Osteoblast (primary cell): ENCODE results near the gene ANKRD7. TPM values are rescaled to one million over a fixed set of nuclear protein-coding genes. Genes with fewer than 3 reads are reported as not detected.

ENCODE experiments used
- DNase-seq: peaks from one replicate; pipeline ENCODE4 v3.0.0; 2011; ENCODE audit warnings: low spot score, mixed read lengths; ENCODE audit not compliant: insufficient read length; ENCODE audit errors: missing footprints
- H2AFZ ChIP-seq: 2 replicates; pipeline ENCODE4 v1.6.0; 2011; ENCODE audit warnings: mild to moderate bottlenecking, low read length
- H3K27ac ChIP-seq: 2 replicates; pipeline ENCODE4 v1.5.1; 2011; ENCODE audit warnings: mild to moderate bottlenecking, low read depth, low read length, moderate library complexity
- H3K27me3 ChIP-seq: 2 replicates; pipeline ENCODE4 v1.6.0; 2012; ENCODE audit warnings: mild to moderate bottlenecking, control low read depth, inconsistent platforms, low read length, moderate library complexity; ENCODE audit not compliant: insufficient read depth
- H3K36me3 ChIP-seq: 2 replicates; pipeline ENCODE4 v1.5.1; 2011; ENCODE audit warnings: mild to moderate bottlenecking, low read length, control low read depth, moderate library complexity; ENCODE audit not compliant: insufficient read depth
- H3K4me1 ChIP-seq: 2 replicates; pipeline ENCODE4 v1.5.1; 2011; ENCODE audit warnings: mild to moderate bottlenecking, low read length, control low read depth, moderate library complexity; ENCODE audit not compliant: insufficient read depth
- H3K4me2 ChIP-seq: 2 replicates; pipeline ENCODE4 v1.6.0; 2011; ENCODE audit warnings: mild to moderate bottlenecking, low read length; ENCODE audit not compliant: insufficient read depth
- H3K4me3 ChIP-seq: fragments of 200-600 bp; sonication (generic); 3 replicates; pipeline ENCODE4 v1.5.1; 2012; ENCODE audit warnings: mild to moderate bottlenecking, low read length, inconsistent platforms; ENCODE audit not compliant: insufficient read depth
- H3K79me2 ChIP-seq: 2 replicates; pipeline ENCODE4 v1.6.0; 2012; ENCODE audit warnings: mild to moderate bottlenecking, low read length, control low read depth, inconsistent platforms; ENCODE audit not compliant: insufficient read depth
- H3K9me3 ChIP-seq: 2 replicates; pipeline ENCODE4 v1.5.1; 2011; ENCODE audit warnings: low read depth, low read length, control low read depth
- H4K20me1 ChIP-seq: 2 replicates; pipeline ENCODE4 v1.6.0; 2012; ENCODE audit warnings: mild to moderate bottlenecking, low read length, control low read depth; ENCODE audit not compliant: insufficient read depth
- CTCF ChIP-seq: IDR thresholded peaks from 2 replicates; pipeline ENCODE4 v1.5.1; 2011; ENCODE audit warnings: mild to moderate bottlenecking, low read depth, low read length, moderate library complexity; ENCODE audit errors: extremely low read depth
- total RNA-seq: library from RNA; depleted of rRNA; stranded (reverse); fragments of >200 nt; gene quantifications from 2 replicates; pipeline ENCODE4 v1.2.3, GENCODE V29; 2012

The ANKRD7 gene
- total RNA-seq, 1 donor: 3.3 TPM

- no peaks in the 10 kb centered on the region for H4K20me1 ChIP-seq
- no peaks in the 10 kb centered on the region for H3K27me3 ChIP-seq
- no peak overlapping the region for H2AFZ ChIP-seq
- peak overlapping the region; percentile 93 for H3K4me2 ChIP-seq
- H3K4me3 ChIP-seq: no peak overlapping the region
- peaks cover 5% of the 10 kb centered on the region for H3K36me3 ChIP-seq
- H3K4me1 ChIP-seq: peaks cover 24% of the 10 kb centered on the region
- H3K27ac ChIP-seq: peak overlapping the region; percentile 80
- no peak for TF ChIP-seq CTCF
- no peak for DNase-seq
- H3K79me2 ChIP-seq: peaks cover 36% of the 10 kb centered on the region
- no peaks in the 10 kb centered on the region for H3K9me3 ChIP-seq
Measured at GRCh38 chr7:118186501-118186900, 38.0 kb upstream of the ANKRD7 start.

DNA sequence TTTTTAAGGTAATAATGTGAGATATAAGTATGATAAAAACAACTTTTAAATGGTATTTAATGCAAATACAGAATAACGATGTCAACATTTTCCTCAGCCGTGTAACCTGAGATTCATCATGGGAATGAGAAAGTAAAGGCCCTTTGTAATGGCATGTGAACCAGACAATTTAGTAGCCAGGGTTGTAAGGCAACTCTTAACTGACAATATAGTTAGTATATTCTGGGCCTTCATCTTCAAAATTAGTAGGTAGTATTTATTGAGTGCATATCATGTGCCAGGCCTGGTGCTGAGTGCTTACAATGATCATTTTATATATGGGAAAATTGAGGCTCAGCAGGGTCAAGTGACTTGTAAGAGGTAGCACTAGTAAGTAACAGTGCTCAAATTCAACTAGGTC lies 29.9 kb upstream of the ANKRD7 start:
- H4K20me1 ChIP-seq: no peaks in the 10 kb centered on the region
- H3K27me3 ChIP-seq: no peaks in the 10 kb centered on the region
- H3K4me2 ChIP-seq: no peak overlapping the region
- peaks cover 15% of the 10 kb centered on the region for H3K36me3 ChIP-seq
- no peaks in the 10 kb centered on the region for H3K79me2 ChIP-seq
- H3K27ac ChIP-seq: no peak overlapping the region
- no peaks in the 10 kb centered on the region for H3K4me1 ChIP-seq
- DNase-seq: no peak
- H3K9me3 ChIP-seq: no peaks in the 10 kb centered on the region
- TF ChIP-seq CTCF: no peak
- no peak overlapping the region for H2AFZ ChIP-seq
- no peak overlapping the region for H3K4me3 ChIP-seq

GRCh38 chr7:118195837-118196474 lies 28.5 kb upstream of the ANKRD7 start:
- Histone ChIP-seq H3K4me3 (no peak overlapping the region), H3K4me1 (no peaks in the 10 kb centered on the region)
- peak; percentile 84 for TF ChIP-seq CTCF

DNA sequence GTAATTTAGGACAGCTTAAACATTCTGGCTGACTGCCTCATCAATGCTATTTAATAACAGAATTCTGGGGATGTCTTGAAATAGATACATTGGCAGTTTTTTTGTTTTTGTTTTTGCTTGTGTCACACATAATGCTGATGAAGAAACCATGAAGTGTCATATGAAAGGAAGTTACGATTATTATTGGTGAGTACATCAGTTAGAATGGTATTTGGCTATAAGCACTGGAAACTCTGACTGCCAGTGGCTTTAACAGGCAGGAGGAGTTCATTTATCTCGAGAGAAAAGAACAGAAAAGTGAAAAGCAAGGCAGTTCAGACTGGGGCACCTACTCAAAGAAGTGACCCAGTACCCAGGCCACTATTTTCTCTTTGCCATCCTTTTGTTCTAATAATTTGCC lies 22.4 kb upstream of the ANKRD7 start:
- Histone ChIP-seq H3K4me2 (no peak overlapping the region), H3K4me1 (no peaks in the 10 kb centered on the region), H3K27ac (no peak overlapping the region)

More at GRCh38 chr7:118195837-118196474, 28.5 kb upstream of the ANKRD7 start:
- Histone ChIP-seq H4K20me1 (no peaks in the 10 kb centered on the region), H3K79me2 (no peaks in the 10 kb centered on the region), H3K36me3 (peaks cover 14% of the 10 kb centered on the region), H2AFZ (no peak overlapping the region), H3K27me3 (no peaks in the 10 kb centered on the region), H3K9me3 (no peaks in the 10 kb centered on the region), H3K27ac (no peak overlapping the region), H3K4me2 (no peak overlapping the region)
- DNase-seq: no peak

More for the DNA sequence above, 22.4 kb upstream of the ANKRD7 start:
- Histone ChIP-seq H3K4me3 (no peak overlapping the region), H3K9me3 (no peaks in the 10 kb centered on the region), H3K27me3 (no peaks in the 10 kb centered on the region), H4K20me1 (no peaks in the 10 kb centered on the region), H3K36me3 (no peaks in the 10 kb centered on the region), H2AFZ (no peak overlapping the region), H3K79me2 (no peaks in the 10 kb centered on the region)
- DNase-seq: no peak
- no peak for TF ChIP-seq CTCF
